Measurements from ENCODE around the gene TACR2.

DNA sequence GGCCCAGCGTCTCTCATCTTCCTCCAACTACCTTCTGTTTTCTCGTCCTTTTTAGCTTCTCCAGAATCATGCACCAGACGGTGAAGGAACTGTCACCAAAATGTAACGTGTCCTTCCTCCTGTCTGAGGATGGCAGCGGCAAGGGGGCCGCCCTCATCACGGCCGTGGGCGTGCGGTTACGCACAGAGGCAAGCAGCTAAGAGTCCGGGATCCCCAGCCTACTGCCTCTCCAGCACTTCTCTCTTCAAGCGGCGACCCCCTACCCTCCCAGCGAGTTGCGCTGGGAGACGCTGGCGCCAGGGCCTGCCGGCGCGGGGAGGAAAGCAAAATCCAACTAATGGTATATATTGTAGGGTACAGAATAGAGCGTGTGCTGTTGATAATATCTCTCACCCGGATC lies 15.8 kb downstream of the TACR2 start:
- TF ChIP-seq POLR2A (IDR thresholded peaks at IDR 0.05) (no peak), CTCF (IDR thresholded peaks at IDR 0.05) (no peak), POLR2AphosphoS5 (IDR thresholded peaks at IDR 0.05) (no peak), EP300 (IDR thresholded peaks at IDR 0.05) (no peak)
